Osteocyte (in vitro differentiated cells): Measurements from ENCODE around the gene DFFB. TPM values are rescaled to one million over a fixed set of nuclear protein-coding genes. Genes with fewer than 3 reads are reported as not detected.

Source experiments
- DNase-seq: peaks from one replicate; pipeline ENCODE4 v3.0.0; 2021; ENCODE audit warnings: mixed read lengths; ENCODE audit not compliant: unreplicated experiment; ENCODE audit errors: extremely low spot score
- H3K27ac Mint-ChIP-seq: one replicate; pipeline ENCODE4 v1.8.0; 2021; ENCODE audit warnings: mild to moderate bottlenecking, mixed read lengths; ENCODE audit not compliant: unreplicated experiment
- H3K27me3 Mint-ChIP-seq: one replicate; pipeline ENCODE4 v1.8.0; 2021; ENCODE audit warnings: mixed read lengths; ENCODE audit not compliant: unreplicated experiment
- H3K36me3 Mint-ChIP-seq: one replicate; pipeline ENCODE4 v1.8.0; 2021; ENCODE audit warnings: mixed read lengths; ENCODE audit not compliant: unreplicated experiment
- H3K4me1 Mint-ChIP-seq: one replicate; pipeline ENCODE4 v1.8.0; 2021; ENCODE audit warnings: mixed read lengths; ENCODE audit not compliant: unreplicated experiment
- H3K4me3 Mint-ChIP-seq: one replicate; pipeline ENCODE4 v1.8.0; 2021; ENCODE audit warnings: mild to moderate bottlenecking, moderate library complexity, mixed read lengths; ENCODE audit not compliant: unreplicated experiment
- H3K9me3 Mint-ChIP-seq: one replicate; pipeline ENCODE4 v1.8.0; 2021; ENCODE audit warnings: mixed read lengths; ENCODE audit not compliant: unreplicated experiment
- total RNA-seq: library from RNA; stranded (reverse); gene quantifications from 2 replicates; pipeline ENCODE4 v1.2.1, GENCODE V29; 2021
- TF ChIP-seq, protein P1 (sequence below): fragments of 200-600 bp; sonication (generic); IDR thresholded peaks from 2 replicates; pipeline ENCODE4 v1.5.0; 2021; ENCODE audit warnings: antibody characterized with exemption, mild to moderate bottlenecking, moderate library complexity

DFFB gene
- total RNA-seq, 1 donor from 2014 or later: 11.0 TPM

DNA sequence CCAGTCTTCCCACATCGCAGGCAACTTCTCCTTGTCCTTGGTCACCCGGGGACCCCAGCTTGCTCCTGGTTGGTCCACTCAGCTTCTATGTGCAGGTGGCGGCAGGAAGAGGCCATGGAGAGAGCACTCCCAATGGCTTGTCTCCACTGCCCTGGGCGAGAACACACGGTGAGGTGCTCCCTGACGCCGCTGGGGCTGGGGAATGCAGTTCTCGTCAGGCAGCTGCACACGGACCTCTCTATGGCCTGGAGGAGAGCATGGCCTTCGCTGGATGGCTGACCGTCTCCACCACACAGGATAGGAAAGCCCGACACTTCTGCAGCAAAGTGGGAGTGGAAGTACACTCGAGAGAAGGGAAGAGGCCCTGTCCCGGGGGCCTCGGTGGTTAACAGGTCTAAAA lies 31.0 kb downstream of the DFFB start:
- TF ChIP-seq, protein P1, sequence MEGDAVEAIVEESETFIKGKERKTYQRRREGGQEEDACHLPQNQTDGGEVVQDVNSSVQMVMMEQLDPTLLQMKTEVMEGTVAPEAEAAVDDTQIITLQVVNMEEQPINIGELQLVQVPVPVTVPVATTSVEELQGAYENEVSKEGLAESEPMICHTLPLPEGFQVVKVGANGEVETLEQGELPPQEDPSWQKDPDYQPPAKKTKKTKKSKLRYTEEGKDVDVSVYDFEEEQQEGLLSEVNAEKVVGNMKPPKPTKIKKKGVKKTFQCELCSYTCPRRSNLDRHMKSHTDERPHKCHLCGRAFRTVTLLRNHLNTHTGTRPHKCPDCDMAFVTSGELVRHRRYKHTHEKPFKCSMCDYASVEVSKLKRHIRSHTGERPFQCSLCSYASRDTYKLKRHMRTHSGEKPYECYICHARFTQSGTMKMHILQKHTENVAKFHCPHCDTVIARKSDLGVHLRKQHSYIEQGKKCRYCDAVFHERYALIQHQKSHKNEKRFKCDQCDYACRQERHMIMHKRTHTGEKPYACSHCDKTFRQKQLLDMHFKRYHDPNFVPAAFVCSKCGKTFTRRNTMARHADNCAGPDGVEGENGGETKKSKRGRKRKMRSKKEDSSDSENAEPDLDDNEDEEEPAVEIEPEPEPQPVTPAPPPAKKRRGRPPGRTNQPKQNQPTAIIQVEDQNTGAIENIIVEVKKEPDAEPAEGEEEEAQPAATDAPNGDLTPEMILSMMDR: no peak
- Mint-ChIP-seq H3K27ac (no peak overlapping the region), H3K27me3 (no peaks in the 10 kb centered on the region), H3K36me3 (peaks cover 36% of the 10 kb centered on the region), H3K4me1 (no peaks in the 10 kb centered on the region), H3K9me3 (no peaks in the 10 kb centered on the region), H3K4me3 (no peak overlapping the region)
- no peak for DNase-seq

DNA sequence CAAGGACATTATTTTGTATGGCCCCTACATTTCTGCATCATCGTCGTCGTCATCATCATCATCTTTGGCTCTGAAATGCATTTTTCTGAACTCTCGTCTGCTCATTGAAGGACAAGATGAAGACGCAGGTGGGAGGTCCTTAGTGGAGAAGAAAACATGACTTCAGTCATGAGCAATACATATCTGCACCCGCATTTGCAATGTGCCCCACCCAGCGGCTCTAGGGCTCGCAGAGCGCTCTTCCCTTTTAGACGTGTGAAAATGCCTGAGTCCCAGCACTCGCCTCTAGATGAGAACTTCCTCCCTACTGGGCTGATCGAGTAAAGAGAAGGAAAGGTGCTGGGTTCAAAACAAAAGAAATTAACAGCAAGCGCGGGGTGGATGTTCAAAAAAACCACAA lies 32.7 kb downstream of the DFFB start:
- Mint-ChIP-seq H3K27ac (no peak overlapping the region), H3K4me3 (no peak overlapping the region), H3K36me3 (peaks cover 30% of the 10 kb centered on the region), H3K9me3 (no peaks in the 10 kb centered on the region), H3K27me3 (no peaks in the 10 kb centered on the region), H3K4me1 (no peaks in the 10 kb centered on the region)
- no peak for DNase-seq
- TF ChIP-seq, protein P1: no peak

DNA sequence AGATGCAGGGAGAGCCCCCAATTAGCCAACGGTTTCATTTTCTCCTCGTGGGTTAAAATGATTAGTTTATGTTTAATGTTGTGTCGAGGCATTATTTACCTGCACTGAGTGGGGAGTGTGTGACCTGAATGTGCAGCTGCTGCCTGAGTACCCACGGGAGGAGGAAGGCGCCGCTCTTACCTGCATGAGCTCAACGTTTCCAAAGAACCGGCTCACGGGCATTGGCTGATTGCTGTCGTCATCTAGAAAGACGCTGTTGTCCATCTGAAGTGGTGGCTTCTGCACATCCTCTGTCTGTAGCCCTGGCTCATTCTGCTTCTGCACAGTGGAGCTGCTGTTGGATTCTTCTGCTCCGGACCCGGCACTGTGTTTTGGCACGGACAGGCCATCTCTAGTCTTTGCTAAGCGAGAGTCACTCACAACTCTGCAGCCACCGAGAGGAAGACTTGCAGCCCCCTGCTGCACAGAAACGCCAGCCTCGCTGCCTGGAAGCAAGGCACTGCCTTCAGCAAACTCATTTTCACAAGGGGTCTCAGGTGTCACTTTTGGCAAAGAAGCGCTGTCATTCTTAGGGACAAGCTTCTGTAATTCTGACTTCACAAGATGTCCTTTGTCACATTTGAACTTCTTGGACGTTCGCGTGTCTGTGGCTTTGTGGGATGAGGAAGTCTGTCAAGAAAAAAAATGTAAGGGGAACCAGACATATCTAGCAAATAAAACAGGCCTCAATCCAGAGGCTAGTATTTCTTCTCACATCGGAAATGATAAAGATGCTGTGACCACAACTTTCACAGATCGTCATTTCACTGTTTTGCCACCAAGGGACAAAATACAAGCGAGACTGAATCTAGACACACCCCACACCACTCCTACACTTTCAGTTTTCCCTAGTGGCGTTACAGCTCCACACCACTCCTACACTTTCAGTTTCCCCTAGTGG lies 33.4 kb downstream of the DFFB start:
- TF ChIP-seq, protein P1: no peak
- H3K9me3 Mint-ChIP-seq: no peaks in the 10 kb centered on the region
- H3K36me3 Mint-ChIP-seq: peaks cover 30% of the 10 kb centered on the region
- no peak overlapping the region for H3K4me3 Mint-ChIP-seq
- DNase-seq: no peak
- H3K27me3 Mint-ChIP-seq: no peaks in the 10 kb centered on the region
- H3K4me1 Mint-ChIP-seq: peaks cover 2% of the 10 kb centered on the region
- no peak overlapping the region for H3K27ac Mint-ChIP-seq

DNA sequence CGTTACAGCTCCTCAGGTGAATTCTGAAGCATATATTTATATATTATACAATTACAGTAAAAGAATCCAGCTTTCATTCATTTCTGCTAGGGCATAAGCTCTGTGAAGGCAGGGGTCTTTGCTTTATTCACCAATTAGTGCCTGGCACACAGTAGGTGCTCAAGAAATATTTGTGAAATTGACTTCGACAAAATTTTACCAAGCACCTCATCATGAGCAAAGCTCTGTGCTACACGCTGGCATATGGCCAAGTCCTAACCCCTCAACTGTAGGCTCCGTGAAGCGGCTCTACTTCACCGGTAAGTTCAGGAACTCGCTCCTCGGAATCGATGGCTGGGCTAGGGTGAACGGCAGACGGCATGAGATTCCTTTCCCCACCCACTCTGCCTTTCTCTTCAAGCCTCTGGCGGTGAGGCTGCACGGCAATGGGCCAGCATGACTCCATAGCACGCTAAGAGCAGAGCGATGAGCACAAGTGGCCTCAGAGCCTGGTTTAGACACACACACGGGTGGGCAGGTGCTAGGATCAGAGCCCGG lies 34.1 kb downstream of the DFFB start:
- Mint-ChIP-seq H3K4me1 (peaks cover 4% of the 10 kb centered on the region), H3K27me3 (no peaks in the 10 kb centered on the region), H3K4me3 (no peak overlapping the region), H3K9me3 (no peaks in the 10 kb centered on the region), H3K36me3 (peaks cover 27% of the 10 kb centered on the region), H3K27ac (no peak overlapping the region)
- TF ChIP-seq, protein P1: no peak
- DNase-seq: no peak

DNA sequence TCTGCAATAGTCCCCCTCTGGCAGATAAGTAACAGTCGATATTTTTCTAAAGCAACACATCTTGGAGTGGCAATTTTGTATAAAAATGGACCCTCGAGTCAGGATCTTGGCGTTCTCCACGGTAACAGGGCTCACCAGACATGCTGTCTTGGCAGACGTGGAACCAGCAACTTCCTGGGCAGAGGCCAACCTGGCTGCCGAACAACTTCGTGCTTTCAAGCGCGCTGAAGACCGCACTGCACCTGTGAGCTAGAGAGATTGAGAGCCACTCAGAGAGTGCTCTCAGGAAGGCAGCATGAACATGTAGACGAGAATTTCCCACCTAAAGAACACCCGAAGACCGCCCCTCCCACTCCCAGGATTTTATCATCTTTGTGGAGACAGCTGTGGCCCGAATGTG lies 35.5 kb downstream of the DFFB start:
- H3K36me3 Mint-ChIP-seq: peaks cover 28% of the 10 kb centered on the region
- no peaks in the 10 kb centered on the region for H3K27me3 Mint-ChIP-seq
- H3K4me3 Mint-ChIP-seq: no peak overlapping the region
- DNase-seq: no peak
- H3K4me1 Mint-ChIP-seq: peaks cover 9% of the 10 kb centered on the region
- H3K27ac Mint-ChIP-seq: no peak overlapping the region
- TF ChIP-seq, protein P1: no peak
- H3K9me3 Mint-ChIP-seq: no peaks in the 10 kb centered on the region
